HepG2 (cell line): ENCODE measurements around the gene GATD1. TPM values are rescaled to one million over a fixed set of nuclear protein-coding genes. Genes with fewer than 3 reads are reported as not detected.

Experiments used
- AKAP8 ChIP-seq: sonication (generic); formaldehyde crosslinking; IDR thresholded peaks from 2 replicates; pipeline ENCODE4 v1.5.1; 2020; ENCODE audit warnings: mild to moderate bottlenecking, missing genetic modification reagents
- FLYWCH1 ChIP-seq: sonication (generic); formaldehyde crosslinking; IDR thresholded peaks from 2 replicates; pipeline ENCODE4 v1.8.1; 2023; ENCODE audit warnings: mild to moderate bottlenecking, missing genetic modification reagents
- HMGXB4 ChIP-seq, 2 experiments: sonication (generic) in 1 of 2; formaldehyde crosslinking in 1 of 2; IDR thresholded peaks; 2 replicates each; pipeline versions ENCODE4 v1.4.0 to v1.6.1; 2018 to 2020; ENCODE audit warnings: missing genetic modification reagents in 2 of 2, borderline replicate concordance in 1 of 2, low read depth in 1 of 2, mild to moderate bottlenecking in 1 of 2, missing biosample characterization in 1 of 2
- MAFF ChIP-seq: IDR thresholded peaks from 2 replicates; pipeline ENCODE4 v1.6.1; 2011; ENCODE audit warnings: low read depth, low read length, improper control_type of control experiment
- MAFK ChIP-seq, 2 experiments: IDR thresholded peaks in 1 of 2; conservative IDR thresholded peaks in 1 of 2; 2 replicates each; pipeline ENCODE4 v1.6.1; 2011; ENCODE audit warnings: improper control_type of control experiment in 2 of 2, low read length in 2 of 2
- PCBP1 ChIP-seq: fragments of 200-400 bp; formaldehyde crosslinking; IDR thresholded peaks from 2 replicates; pipeline ENCODE4 v1.6.1; 2017; ENCODE audit warnings: mild to moderate bottlenecking, low read depth, low read length, borderline replicate concordance
- SAFB2 ChIP-seq: sonication (generic); formaldehyde crosslinking; IDR thresholded peaks from 2 replicates; pipeline ENCODE4 v1.5.1; 2020; ENCODE audit warnings: missing genetic modification reagents, low read depth, mild to moderate bottlenecking, borderline replicate concordance
- ZNF280B ChIP-seq: sonication (generic); formaldehyde crosslinking; IDR thresholded peaks from 2 replicates; pipeline ENCODE4 v1.5.0; 2020; ENCODE audit warnings: missing genetic modification reagents, mild to moderate bottlenecking, borderline replicate concordance
- ZNF441 ChIP-seq: sonication (generic); formaldehyde crosslinking; IDR thresholded peaks from 2 replicates; pipeline ENCODE4 v1.7.0; 2021; ENCODE audit warnings: missing genetic modification reagents, borderline replicate concordance
- ZNF710 ChIP-seq: sonication (generic); formaldehyde crosslinking; IDR thresholded peaks from 2 replicates; pipeline ENCODE4 v1.5.0; 2020; ENCODE audit warnings: mild to moderate bottlenecking, missing genetic modification reagents, borderline replicate concordance
- polyA plus RNA-seq, 8 experiments: library from polyadenylated mRNA; depleted of rRNA in 3 of 8; stranded (reverse) in 7 of 8; unstranded in 1 of 8; fragments of >200 nt; fragmentation: Illumina TruSeq in 4 of 8; extraction: Trizol in 4 of 8; gene quantifications; 2 replicates each; pipeline versions ENCODE4 v1.2.1 to v1.2.3, GENCODE V29; 2011 to 2016; ENCODE audit warnings: low read depth in 4 of 8, missing spikeins in 1 of 8, mixed read lengths in 1 of 8; ENCODE audit not compliant: insufficient read depth in 1 of 8
- total RNA-seq, 5 experiments: library from RNA; depleted of rRNA; stranded (reverse); fragments of >200 nt; fragmentation: Illumina TruSeq; extraction: Trizol; gene quantifications; 2 replicates each; pipeline ENCODE4 v1.2.3, GENCODE V29; 2016; ENCODE audit warnings: low read depth in 1 of 5

Gene GATD1
- total and polyA plus RNA-seq, 2 of the 13 experiments (the other 11 are each of a cell fraction or from before 2014, with no cell fraction given) = 31.3 to 60.5 TPM

GRCh38 chr11:788953-789940 is 12.0 kb upstream of the GATD1 start (continued):
- TF ChIP-seq AKAP8 (CRISPR knock-in tag) (peak; percentile 76), ZNF441 (no peak), ZNF280B (CRISPR knock-in tag) (no peak), PCBP1 (0 out of 2 replicates have a peak, but pooled peaks have one; percentile 26), HMGXB4 (CRISPR knock-in tag; IDR thresholded peaks at IDR 0.05; ENCODE audit: borderline replicate concordance in 1 of 2, low read depth in 1 of 2) (no peak), MAFK (conservative IDR thresholded peaks at IDR 0.05 in 1 of 2, IDR thresholded peaks at IDR 0.05 in 1 of 2; ENCODE audit: low read length in 2 of 2) (no peak), SAFB2 (no peak), FLYWCH1 (CRISPR knock-in tag) (no peak), MAFF (no peak), ZNF710 (CRISPR knock-in tag) (no peak)
